Left cardiac atrium (tissue), 4 donors: ENCODE results near the gene CTNND2. TPM values are rescaled to one million over a fixed set of nuclear protein-coding genes. Genes with fewer than 3 reads are reported as not detected.
"Not testable (repeated sequence)": the region's sequence is repeated elsewhere in the genome, so short reads cannot be mapped to it uniquely, and the experiment has no call there.

ENCODE experiments used
- ATAC-seq, 2 donors: fragments of 200-7000 bp; cut with Tn5 transposase; one replicate each; pipeline ENCODE4 v1.9.1; 2020; ENCODE audit warnings: mild to moderate bottlenecking in 2 of 2, moderate library complexity in 2 of 2
- DNase-seq: peaks from one replicate; pipeline ENCODE4 v3.0.0-alpha.2; 2020
- intact Hi-C, 2 donors: fragments of 100-400 bp; cut with DNase I; formaldehyde crosslinking; loops; one replicate each; pipeline versions ENCODE4 v1.14.1 to v1.15.1; 2022 to 2023
- total RNA-seq, 2 donors: library from RNA; stranded (reverse); fragmentation: NEBNext Ultra II Directional; extraction: Animal tissue kit (Norgen Biotek cat#: 25700); gene quantifications; one replicate each; pipeline ENCODE4 v1.2.1, GENCODE V29; 2021
- donor health status: DM: no; HTN: yes; CAD: no.
- donor health status: DM: no; HTN: yes; CAD: no; lungs with severe emphysema.
- donor health status: DM: yes; HTN: yes; CAD: no.
- donor health status: Dilated cardiomyopathy.

Gene CTNND2
- total RNA-seq, 2 donors from 2014 or later, result 4.8 to 11.6 TPM

DNA sequence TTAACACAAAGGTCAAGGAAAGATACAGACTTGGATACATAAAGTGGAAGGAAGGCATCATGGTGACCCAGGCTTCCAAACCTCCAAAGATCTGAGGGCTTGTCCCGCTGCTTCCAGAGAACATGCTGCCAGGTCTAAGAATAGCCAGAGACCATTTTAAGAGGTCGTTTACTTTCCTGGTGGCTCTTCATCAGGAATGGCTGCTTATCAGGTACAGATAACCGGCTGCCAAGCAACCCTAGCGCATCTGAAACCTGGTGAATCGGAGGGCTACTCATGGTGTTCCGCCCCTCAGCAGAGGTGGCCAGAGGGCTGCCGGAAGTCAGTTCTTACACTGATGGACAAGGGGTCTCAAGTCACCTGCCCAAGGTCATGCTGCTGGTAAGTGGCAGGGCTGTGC, 892.0 kb downstream of the CTNND2 start:
- intact Hi-C loops, result no loop called here
- ATAC-seq, result peak; percentile 84 to 89

DNA sequence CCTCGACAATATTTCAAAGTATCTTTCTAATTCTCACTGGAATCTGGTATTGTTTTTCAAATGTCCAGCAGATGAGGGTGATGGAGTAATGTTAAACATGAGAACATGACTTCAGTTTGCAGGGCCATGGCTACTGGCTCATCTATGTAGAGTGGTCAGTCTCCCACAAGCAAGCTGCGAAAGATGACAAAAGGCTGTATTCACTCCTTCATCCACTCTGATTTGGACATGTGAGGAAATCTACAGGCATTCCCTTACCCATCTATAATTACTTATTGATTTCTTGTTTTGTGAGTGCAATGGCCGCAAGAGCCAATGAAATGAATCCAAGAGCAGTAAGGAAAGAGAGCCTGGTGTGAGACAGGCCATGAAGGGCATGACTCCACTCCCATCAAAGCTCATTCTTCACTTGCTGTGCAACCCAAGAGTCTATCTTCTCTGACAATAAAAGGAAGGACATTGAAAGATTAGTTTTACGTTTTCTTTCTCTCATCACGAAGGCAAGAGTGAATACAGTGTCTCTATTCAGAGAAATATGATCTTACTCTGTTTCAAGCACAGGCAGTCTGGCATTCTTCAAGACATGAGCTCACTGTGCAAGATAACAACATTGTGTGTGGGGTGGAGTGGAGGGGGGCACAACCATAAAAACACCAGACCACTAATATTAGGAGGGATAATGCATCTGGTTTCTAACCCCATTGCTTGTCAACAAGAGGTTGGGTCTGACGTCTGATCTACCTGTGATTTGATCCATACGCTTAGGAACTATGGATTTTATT, 893.6 kb downstream of the CTNND2 start:
- DNase-seq (no peak), ATAC-seq (peak in 1 of 2 donors; percentile 56)
- intact Hi-C loops, result no loop called here

More for the DNA sequence above, 892.0 kb downstream of the CTNND2 start:
- DNase-seq, result peak; percentile 38

GRCh38 chr5:11009576-11009975, 894.7 kb downstream of the CTNND2 start:
- intact Hi-C loops, result no loop called here
- DNase-seq (no peak), ATAC-seq (no peak)

DNA sequence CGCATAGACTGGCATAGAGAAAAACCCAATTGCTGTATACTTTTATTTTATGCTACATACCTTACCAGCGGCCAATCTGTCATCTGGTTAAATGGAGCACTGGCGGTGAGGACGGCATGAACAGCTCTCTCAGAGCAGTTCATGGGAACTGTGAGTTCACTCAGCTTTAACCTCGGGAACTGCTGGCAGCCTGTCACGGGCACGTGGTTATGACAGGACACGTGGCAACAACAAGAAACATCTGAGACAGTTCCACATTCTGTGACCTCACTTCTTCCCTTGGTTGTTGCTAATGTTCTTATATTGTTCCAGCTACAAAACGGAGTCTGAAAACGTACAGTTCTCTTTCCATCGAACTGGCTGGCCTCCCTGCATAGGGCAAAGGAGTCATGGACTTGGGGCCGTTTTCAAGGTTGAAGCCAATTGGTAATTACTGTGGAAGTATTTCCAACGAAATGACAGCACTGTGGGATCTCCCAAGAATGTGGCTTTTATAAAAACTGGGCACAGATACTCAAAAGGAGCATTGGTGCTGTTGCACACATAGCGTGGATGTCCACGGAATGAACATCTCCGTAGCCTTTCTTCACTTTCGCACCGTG, 896.9 kb downstream of the CTNND2 start:
- intact Hi-C loops, result no loop called here
- DNase-seq, result no peak
- no peak for ATAC-seq

- intact Hi-C loops, result loop anchor here in 1 of 2 donors (5.0 kb wide), 1 partner anchor 588 kb away; no protein-coding TSS in a partner anchor
- DNase-seq, ATAC-seq: not testable (repeated sequence)
Observed at GRCh38 chr5:11004523-11004922, 899.7 kb downstream of the CTNND2 start.

DNA sequence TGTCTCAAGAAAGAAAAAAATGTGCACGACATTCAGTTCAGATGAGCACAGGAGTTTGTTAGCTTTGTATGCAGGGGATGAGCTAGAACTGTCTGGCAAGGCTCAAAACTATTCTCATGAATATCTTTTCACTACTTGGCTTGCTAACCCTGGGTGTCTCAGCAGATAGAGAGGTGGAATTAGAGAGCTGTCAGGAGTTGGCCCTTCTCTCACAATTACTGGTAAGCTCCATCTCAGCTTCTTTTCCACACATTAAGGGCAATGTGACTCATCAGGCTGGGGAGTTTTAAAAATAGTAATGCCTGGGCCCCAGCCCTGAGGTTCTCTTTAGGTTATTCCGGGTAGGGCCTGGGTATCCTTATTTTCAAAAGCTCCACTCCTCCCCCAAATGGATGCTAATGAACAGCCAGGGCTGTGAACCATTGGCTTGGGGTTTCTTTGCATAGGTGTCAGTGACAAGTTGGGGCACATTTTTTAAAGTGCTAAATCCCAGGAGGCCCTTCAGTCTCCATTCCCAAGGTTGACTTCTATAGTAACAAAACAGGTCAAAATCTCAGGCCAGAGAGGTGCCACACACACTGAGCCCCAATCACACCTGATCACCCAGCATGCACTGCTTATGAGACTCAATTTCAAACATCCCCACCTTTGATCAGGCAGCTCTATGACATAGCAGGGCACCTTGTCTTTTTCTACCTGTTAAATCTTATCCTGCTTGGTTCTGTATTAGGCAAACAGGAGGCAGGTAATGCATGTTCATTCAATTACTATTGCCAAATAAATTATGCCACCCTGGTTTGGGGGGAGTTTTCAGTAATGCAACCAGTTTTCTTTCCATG, 903.5 kb downstream of the CTNND2 start:
- peak; percentile 87 to 94 for ATAC-seq
- intact Hi-C loops, result loop anchor here in 1 of 2 donors (5.0 kb wide), 1 partner anchor 592 kb away; no protein-coding TSS in a partner anchor

GRCh38 chr5:10999714-11000113, 904.5 kb downstream of the CTNND2 start:
- ATAC-seq, result peak; percentile 10 to 35
- DNase-seq, result no peak
- intact Hi-C loops, result loop anchor here in 1 of 2 donors (5.0 kb wide), 1 partner anchor 593 kb away; no protein-coding TSS in a partner anchor

More for the DNA sequence above, 903.5 kb downstream of the CTNND2 start:
- DNase-seq, result no peak

GRCh38 chr5:10995891-10996290, 908.4 kb downstream of the CTNND2 start:
- DNase-seq (no peak), ATAC-seq (no peak)
- intact Hi-C loops, result no loop called here

DNA sequence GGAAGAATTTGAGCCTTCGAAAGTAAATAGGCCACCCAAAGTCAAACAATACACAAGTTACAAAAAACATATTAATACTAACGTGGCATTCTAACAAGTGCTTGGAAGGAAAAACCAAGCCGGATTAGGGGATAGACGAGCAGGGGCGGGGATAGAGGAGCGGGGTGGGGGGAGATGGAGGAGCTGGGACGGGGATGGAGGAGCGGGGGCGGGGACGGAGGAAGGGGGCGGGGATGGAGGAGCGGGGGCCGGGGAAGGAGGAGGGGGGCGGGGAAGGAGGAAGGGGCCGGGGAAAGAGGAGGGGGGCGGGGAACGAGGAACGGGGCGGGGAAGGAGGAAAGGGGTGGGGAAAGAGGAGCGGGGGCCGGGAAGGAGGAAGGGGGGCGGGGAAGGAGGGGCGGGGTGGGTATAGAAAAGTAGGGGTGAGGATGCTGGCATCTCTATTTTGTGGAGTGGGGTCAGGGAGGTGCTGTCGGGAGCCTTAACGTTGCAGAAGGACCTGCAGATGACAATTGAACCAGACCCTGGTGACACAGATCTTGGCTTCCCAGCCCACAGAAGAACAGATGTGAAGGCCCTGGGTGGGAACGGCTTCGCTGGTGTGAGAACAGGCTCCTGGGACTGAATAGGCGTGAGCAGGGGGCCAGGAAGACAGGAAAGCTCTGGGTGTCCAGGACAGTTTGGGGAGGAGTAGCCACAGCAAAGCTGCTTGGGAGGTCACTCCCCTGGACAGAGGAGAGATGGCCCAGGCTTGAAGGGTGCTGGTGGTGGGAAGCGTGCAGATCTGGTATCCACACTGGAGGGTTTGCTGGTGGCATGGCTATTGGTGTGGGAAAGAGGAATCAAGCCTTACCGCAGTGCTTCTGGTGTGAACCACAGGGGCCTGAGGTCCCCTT, 909.9 kb downstream of the CTNND2 start:
- DNase-seq (no peak), ATAC-seq (no peak)
- intact Hi-C loops, result no loop called here

- no peak for DNase-seq
- intact Hi-C loops, result no loop called here
- ATAC-seq, result no peak
Observed at GRCh38 chr5:10990634-10991033, 913.6 kb downstream of the CTNND2 start.

- no peak for DNase-seq
- peak; percentile 58 to 68 for ATAC-seq
- intact Hi-C loops, result loop anchor here in 1 of 2 donors (5.0 to 10.0 kb wide), 2 partner anchors 58 to 165 kb away; no protein-coding TSS in a partner anchor
Observed at GRCh38 chr5:10989577-10990263, 914.5 kb downstream of the CTNND2 start.

- ATAC-seq (peak in 1 of 2 donors; percentile 12), DNase-seq (no peak)
- intact Hi-C loops, result loop anchor here in 1 of 2 donors (5.0 to 10.0 kb wide), 2 partner anchors 59 to 166 kb away; no protein-coding TSS in a partner anchor
Observed at GRCh38 chr5:10988622-10989021, 915.6 kb downstream of the CTNND2 start.

DNA sequence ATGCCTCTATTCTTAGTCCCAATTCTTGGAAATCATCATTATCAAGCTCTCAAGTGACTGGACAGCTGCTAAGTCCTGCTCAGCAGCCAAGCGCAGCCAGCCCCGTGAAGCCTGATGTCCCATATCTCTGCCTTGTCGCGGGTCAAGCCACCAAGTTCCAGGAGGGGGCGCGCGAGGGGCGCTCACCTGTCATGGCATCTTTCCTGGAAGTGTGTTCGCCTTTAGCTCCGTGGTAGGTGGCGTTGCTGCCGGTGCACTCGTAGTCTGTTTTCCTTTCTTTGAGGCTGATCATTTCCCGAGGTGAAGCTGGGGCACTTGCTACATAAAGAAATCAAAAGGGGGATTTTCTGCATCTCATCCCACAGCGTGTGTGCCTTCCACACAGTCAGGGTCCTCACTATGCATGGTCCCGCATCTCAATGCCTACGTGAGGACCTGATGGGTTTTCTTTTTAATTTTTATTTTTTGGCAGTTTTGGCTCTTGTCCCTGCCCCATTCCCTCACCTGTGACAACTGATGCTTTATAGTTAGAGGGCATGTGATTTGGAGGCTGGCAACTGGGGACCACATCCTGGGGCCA, 916.2 kb downstream of the CTNND2 start:
- DNase-seq (peak; percentile 66), ATAC-seq (peak; percentile 86 to 88)
- intact Hi-C loops, result loop anchor here in 1 of 2 donors (5.0 to 10.0 kb wide), 2 partner anchors 59 to 167 kb away; no protein-coding TSS in a partner anchor

DNA sequence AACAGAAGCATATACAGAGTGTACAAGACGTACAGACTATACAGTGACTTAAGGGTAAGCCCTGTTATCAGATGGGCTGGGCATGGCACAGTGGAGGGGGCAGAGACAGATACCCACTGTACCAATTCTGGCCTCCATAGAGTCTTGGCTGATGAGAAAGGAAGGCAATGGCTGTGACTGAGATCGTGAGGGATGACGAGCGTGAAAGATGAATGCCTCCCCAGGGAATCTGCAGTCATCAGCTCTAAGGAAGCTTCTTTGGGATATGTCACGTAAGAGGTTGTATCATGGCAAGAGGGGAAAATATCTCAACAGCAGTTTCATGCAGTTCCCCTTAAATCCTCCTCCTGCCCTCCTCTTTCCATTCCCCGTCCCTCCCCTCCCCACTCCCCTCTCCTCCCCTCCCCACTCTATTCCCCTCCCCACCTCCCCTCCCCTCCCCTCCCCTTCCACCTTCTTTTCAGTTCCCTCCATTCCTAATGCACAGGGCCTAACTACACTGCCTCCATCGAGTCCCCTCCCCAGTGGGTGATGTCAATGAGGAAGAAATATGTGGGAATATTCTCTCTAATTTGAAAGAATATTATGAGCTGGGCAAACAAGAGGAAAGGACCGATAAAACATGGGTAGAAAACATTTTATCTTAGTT, 916.8 kb downstream of the CTNND2 start:
- ATAC-seq (no peak), DNase-seq (no peak)
- intact Hi-C loops, result loop anchor here in 1 of 2 donors (5.0 to 10.0 kb wide), 2 partner anchors 60 to 167 kb away; no protein-coding TSS in a partner anchor

- intact Hi-C loops, result loop anchor here in 1 of 2 donors (5.0 to 10.0 kb wide), 2 partner anchors 62 to 169 kb away; no protein-coding TSS in a partner anchor
- DNase-seq (no peak), ATAC-seq (no peak)
Observed at GRCh38 chr5:10985721-10986110, 918.5 kb downstream of the CTNND2 start.

- intact Hi-C loops, result loop anchor here in 1 of 2 donors (5.0 to 10.0 kb wide), 2 partner anchors 62 to 170 kb away; no protein-coding TSS in a partner anchor
- ATAC-seq (no peak), DNase-seq (no peak)
Observed at GRCh38 chr5:10985091-10985720, 919.0 kb downstream of the CTNND2 start.
